A673 (cell line): ENCODE measurements around the gene GAB2.

Experiments used
- EZH2 ChIP-seq: fragments of 200-600 bp; sonication (generic); IDR thresholded peaks from 2 replicates; pipeline ENCODE4 v1.6.1; 2017; ENCODE audit warnings: borderline replicate concordance, low read depth, mild to moderate bottlenecking, mixed read lengths, antibody characterized with exemption, low read length; ENCODE audit not compliant: poor library complexity, severe bottlenecking
- TF ChIP-seq, protein P1 (sequence below): fragments of 300-800, 200-600 bp; sonication (generic); conservative IDR thresholded peaks from 2 replicates; pipeline ENCODE4 v1.5.1; 2017; ENCODE audit warnings: low read depth, mild to moderate bottlenecking, antibody characterized with exemption, low read length, moderate library complexity, mixed read lengths

GRCh38 chr11:78428773-78429172 lies 11.2 kb upstream of the GAB2 start:
- TF ChIP-seq EZH2, result no peak
- TF ChIP-seq, protein P1, sequence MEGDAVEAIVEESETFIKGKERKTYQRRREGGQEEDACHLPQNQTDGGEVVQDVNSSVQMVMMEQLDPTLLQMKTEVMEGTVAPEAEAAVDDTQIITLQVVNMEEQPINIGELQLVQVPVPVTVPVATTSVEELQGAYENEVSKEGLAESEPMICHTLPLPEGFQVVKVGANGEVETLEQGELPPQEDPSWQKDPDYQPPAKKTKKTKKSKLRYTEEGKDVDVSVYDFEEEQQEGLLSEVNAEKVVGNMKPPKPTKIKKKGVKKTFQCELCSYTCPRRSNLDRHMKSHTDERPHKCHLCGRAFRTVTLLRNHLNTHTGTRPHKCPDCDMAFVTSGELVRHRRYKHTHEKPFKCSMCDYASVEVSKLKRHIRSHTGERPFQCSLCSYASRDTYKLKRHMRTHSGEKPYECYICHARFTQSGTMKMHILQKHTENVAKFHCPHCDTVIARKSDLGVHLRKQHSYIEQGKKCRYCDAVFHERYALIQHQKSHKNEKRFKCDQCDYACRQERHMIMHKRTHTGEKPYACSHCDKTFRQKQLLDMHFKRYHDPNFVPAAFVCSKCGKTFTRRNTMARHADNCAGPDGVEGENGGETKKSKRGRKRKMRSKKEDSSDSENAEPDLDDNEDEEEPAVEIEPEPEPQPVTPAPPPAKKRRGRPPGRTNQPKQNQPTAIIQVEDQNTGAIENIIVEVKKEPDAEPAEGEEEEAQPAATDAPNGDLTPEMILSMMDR, result no peak
